IPS DF 19.7 (cell line): ENCODE results near the gene SCN5A.

Experiments used
- DNase-seq: peaks from one replicate; pipeline ENCODE4 v3.0.0-alpha.2; 2013; ENCODE audit warnings: low read depth, low spot score

SCN5A gene

DNA sequence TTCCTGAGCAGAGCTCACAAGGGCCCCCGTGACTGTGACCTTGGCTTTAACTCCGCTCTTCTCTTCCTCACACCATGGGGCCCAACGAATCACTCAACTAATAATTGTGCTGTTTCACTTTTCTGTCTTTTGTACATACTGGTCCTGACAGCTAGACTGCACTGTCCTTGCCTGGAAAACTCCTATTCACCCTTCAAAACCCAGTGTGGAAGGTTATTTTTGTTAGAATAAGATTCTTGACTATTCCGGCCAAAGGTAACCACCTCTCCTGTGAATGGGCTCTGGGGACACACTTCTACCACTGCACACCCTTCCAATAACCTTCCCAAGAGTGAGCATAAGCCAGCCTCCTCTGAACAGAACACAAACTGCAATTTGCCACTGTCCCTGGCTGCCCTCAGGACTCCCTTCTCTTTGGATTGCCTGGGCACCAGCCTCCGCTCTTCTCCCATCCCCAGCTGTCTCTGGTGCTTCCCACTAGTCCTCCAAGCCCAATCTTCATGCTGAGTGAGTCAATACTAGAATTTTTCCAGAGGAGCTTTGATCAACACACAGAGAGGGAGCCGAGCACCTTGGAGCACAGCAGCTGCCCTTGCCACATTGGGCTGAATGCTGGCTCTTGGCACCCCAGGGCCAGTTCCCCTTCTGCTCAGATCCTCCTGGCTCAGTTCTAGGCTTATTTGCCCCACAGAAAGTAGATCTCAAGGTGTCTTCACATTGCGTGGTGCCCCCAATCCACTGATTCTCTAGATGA lies 2.1 kb downstream of the SCN5A start:
- no peak for DNase-seq

GRCh38 chr3:38646630-38647029 lies 2.9 kb downstream of the SCN5A start:
- no peak for DNase-seq

GRCh38 chr3:38646062-38646461 lies 3.4 kb downstream of the SCN5A start:
- DNase-seq, result no peak

- no peak for DNase-seq
Observed at GRCh38 chr3:38645601-38646000, 3.9 kb downstream of the SCN5A start.

DNA sequence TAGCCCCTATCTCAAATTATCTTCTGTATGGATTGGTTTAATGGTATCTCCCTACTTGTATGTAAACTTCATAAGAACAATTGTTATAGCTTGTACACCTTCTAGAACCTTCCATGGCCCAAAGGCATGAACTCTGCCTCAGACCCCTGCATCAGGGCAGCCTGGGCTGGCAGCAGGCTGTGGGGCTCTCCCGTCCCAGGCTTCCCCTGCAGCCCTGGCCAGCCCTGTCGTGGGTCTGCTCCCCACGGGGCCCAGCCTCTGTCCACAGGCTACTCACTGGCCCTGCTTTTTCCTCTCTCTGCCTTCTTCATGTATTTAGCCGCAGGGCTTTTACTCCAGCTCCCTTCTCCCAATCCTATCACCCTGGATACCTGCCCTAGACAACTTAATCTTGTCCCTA lies 4.4 kb downstream of the SCN5A start:
- DNase-seq, result no peak

DNA sequence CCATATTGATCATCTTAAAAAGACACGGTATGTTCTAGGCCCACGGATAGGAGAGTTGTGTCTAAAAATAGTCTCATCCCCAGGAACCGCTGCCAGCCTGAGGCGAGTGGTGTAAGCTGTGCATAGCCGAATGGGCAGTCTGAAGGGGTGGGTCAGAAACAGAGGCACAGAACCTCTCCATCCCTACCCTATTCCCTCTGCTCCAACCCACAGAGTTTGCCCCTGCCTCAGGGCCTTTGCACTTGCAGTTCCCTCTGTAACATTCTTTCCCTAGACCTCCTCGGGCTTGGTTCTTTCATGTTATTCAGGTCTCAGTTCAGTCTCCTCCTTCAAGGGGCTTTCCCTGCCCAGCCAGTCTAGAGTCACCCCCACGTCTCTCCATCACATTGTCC lies 4.8 kb downstream of the SCN5A start:
- DNase-seq, result no peak

- no peak for DNase-seq
Observed at GRCh38 chr3:38644016-38644661, 5.3 kb downstream of the SCN5A start.

DNA sequence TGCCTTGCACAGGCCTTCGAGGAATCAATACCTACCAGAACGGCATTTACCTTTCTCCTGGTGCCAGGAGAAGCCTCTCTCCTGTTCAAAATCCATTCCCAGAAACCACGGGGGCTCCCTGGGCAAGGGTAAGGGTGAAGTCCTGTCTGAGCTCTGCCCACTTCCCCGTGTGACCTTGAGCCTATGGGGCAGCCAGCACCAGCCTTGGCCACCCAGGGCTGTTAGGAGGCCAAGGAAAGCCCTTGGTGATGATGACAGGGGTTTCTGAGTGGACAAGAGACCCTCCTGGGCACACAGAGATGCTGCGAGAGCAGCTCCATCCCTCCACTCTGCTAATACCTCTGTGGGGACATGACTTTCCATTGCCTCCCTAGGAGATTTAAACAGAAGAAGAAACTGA lies 5.9 kb downstream of the SCN5A start:
- no peak for DNase-seq

GRCh38 chr3:38643090-38643489 lies 6.4 kb downstream of the SCN5A start:
- DNase-seq, result no peak

DNA sequence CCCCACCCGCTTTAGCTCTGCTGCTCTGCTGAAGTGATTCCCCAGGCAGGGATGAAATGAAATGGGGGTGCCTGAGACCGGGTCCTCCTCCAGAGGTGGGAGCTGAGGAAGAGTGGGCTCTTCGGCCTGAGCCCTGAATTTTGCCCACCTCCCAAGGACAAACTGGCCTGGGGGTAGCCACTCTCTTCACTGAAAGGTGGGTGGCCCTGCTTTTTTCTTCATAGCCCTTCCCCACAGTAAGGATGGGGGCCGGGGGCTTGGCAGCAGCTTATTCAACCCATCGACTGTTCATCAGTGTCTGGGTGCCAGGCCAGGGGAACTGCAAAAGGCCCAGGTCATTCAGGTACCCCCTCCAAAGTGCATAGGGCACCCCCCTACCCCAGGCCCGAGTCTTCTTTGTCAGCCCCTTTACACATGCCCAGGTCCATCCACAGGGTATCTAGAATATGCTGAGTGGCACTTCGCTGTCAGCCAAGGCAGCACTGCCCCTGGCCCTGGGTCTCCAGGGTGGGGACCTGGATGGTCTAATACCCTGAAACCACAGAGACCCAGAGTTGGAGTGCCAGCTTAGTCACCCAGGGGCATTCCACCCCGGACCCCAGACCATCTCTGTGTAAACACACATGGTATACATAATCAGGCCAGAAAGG lies 7.9 kb downstream of the SCN5A start:
- DNase-seq, result no peak

DNA sequence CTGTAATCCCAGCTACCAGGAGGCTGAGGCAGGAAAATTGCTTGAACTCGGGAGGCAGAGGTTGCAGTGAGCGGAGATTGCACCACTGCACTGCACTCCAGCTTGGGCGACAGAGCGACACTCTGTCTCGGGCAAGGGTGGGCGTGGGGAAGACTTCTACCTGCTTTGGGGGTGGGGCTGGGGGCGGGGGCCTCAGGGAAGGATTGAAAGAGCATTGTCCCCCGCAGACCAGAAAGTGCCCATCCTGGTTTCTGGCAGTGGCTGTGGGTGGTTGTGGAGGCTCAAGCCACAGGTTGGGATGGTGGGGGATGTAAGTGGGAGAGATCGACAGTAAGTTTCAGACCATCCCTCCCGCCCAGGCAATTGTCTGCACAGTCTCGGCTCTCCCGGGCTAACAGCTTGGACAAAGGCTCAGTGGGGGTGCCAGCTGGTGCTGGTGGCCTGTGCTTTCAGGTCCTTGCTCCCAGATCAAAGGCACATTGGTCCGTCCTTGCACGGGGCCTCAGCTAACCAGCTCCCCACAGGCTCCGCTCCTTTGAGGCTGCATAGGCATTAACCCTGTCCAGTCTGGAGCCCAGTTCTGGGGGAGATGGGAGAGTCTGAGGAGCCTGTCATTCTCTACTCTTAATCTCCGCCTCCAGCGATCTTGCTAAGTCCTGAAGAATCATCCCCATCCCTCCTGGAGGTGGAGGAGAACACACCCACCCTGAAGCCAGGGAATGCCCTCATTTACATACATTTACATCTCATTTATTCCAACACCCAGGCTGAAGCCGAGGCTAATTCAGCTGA lies 8.6 kb downstream of the SCN5A start:
- no peak for DNase-seq

DNA sequence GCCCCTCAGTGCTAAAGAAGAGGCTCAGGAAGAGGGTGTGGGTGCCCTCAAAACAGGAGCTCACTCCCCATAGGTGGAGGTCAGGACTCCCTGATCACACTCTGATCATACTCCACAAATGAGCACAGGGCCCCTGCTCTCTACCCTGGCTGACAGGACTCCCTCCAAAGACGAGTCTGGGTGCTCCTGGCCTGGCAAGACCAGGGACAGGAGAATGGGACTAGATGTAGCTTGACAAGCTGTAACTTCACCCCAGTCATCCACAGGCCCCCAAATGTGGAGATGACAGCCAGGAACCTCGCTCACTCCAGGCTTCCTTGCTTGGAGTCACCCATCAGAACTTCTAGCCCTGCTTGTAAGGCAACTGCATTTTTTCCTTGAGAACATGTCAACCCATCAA lies 11.1 kb downstream of the SCN5A start:
- DNase-seq, result no peak

GRCh38 chr3:38637906-38638305 lies 11.6 kb downstream of the SCN5A start:
- no peak for DNase-seq

DNA sequence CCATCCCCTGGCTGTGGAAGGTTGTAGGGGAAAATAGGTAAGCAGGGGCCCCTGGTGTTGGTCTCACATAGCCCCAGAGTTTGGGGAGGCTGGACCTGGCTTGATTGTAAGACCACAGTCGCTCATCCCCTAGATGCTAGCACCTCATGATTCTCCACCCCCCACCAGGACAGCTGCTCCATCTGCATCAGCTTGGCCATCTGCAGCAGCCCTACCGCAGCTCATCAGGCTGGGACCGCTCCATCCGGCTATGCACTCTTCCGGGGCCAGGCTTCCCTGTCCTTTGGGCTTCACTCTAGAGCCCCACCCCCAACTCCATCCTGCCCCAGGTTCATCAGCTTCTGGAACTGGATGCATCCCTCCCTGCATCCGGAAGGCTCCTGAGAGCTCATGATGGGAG lies 12.6 kb downstream of the SCN5A start:
- no peak for DNase-seq

DNA sequence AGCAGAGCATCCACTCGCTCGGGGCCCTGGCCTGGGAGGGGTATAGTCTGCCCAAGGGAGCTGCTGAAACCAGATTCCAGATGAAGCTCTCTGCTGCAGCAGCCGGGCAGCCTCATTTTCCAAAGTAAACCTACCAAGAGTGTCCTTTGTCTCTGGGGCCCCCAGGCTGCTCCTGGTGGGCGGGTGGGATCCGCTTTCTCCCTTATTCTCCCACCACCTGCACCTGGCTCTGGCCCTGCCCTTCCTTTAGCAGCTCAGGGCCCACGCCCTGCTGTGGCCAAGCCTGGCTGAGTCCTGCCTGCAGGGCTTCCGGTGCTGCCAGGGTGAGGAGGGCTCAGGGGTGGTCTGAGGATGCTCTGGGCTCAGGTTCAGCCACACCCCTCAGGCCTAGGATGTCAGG lies 13.0 kb downstream of the SCN5A start:
- DNase-seq, result no peak

GRCh38 chr3:38634111-38634510 lies 15.4 kb downstream of the SCN5A start:
- no peak for DNase-seq

GRCh38 chr3:38632989-38633388 lies 16.5 kb downstream of the SCN5A start:
- no peak for DNase-seq

- DNase-seq, result no peak
Observed at GRCh38 chr3:38630606-38631005, 18.9 kb downstream of the SCN5A start.

DNA sequence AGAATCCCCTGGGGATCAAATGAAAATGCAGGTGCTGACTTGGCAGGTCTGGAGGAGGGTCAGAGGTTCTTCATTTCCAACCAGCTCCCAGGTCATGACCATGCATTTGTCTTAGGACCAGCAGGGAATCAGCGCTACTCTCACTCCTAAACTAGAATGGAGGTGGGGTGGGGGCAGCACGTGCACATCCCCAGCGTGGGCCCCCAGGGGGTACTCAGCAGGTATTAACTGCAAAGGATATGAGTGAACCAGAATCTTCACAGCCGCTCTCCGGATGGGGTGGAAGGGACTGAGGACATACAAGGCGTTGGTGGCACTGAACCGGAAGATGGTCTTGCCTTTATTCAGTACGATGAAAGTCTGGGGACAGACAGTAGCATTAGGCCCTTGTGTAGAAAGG lies 19.4 kb downstream of the SCN5A start:
- no peak for DNase-seq

- DNase-seq, result no peak
Observed at GRCh38 chr3:38628835-38629234, 20.7 kb downstream of the SCN5A start.

DNA sequence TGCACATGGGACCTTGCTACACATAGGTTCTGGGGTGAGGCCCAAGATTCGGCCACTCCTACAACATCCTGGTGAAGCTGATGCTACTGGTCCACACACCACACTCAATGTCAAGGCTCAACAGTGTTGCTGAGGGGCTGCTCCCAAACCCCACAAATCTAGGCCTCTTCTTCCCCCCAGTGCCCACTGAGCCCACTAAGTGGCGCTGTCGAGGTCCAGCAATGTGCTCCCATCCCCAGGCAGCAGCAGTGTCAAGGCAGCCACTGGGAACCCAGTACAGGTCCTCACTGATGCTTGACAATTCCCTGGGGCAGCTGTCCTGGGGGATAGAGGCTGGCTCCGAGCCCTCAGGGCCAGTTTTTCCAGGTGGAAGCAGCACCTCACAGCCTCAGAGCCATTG lies 21.5 kb downstream of the SCN5A start:
- no peak for DNase-seq

- no peak for DNase-seq
Observed at GRCh38 chr3:38626171-38626570, 23.3 kb downstream of the SCN5A start.
